Stimulated activated CD4-positive, alpha-beta T cell treated with anti-CD3 and anti-CD28 coated beads, Interleukin-12 subunit alpha, Interleukin-12 subunit beta, amount 100 ng/mL, for 48 hours (primary cell): ENCODE results near the gene RABL3.
"Not testable (repeated sequence)": the region's sequence is repeated elsewhere in the genome, so short reads cannot be mapped to it uniquely, and the experiment has no call there.

ENCODE experiments used
- DNase-seq, 3 donors: peaks; one replicate each; pipeline ENCODE4 v3.0.0-alpha.2; 2020; ENCODE audit warnings: low read depth in 2 of 3, low spot score in 1 of 3

The RABL3 gene, protein sequence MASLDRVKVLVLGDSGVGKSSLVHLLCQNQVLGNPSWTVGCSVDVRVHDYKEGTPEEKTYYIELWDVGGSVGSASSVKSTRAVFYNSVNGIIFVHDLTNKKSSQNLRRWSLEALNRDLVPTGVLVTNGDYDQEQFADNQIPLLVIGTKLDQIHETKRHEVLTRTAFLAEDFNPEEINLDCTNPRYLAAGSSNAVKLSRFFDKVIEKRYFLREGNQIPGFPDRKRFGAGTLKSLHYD

DNA sequence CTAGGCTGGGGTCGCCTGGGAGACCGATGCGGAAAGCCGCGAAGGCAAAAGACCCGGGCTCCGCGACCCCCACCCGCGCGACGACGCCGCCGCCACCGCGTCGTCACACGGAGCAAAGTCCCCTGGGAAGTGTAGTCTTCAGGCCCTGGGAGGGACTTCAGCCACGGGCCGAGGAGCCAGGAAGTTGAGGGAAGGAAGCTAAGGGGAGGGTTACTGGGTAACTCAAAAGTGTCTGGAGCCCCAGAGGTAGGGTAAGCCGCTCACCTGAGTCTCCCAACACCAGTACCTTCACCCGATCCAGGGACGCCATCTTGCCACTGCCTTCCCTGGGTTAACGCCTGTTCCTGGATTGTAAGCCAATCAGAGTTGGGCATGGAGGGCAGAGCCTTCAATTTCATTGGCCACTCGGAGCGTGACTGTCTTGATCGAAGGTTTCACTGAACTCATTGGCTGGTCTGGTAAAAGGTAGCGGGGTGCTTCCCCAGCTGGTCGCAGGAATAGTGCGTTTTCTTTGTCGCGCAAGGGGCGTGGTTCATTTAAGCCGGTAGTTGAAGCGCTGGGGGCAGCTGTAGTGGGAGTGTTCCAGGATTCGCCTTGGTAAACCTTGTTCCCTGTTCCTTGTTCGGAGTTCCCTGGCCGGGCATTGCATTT lies at the start of gene RABL3, which contains the start of gene GTF2E1:
TSS of gene RABL3 (minus strand) at position 319 of the 651 bp plus-strand sequence. CDS start at position 310, 9 bp downstream.
TSS of gene GTF2E1 (plus strand) at position 547 of the 651 bp plus-strand sequence. CDS start 7,809 bp downstream, outside the sequence.
- peak; percentile 90 to 98 (median 94) for DNase-seq

DNA sequence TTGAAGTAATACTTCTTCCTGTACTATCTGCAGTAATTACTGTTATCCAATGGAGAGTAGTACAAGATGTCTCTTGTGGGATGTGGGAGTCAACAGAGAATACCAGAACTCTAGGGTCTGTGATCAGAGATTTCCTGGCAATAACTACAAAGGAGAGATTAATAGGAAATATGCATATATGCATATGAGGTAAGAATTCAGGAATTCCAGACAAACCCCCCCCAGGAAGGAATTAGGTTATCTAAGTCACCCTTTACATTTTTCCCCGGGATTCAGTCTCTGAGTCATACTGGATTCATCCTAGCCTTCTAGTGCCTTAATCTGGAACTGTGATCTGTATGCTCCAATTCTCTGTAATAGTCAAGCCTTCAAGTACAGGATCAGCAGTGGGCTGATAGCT lies 49.6 kb upstream of the RABL3 start:
- no peak for DNase-seq

GRCh38 chr3:120791010-120791409 lies 48.7 kb upstream of the RABL3 start:
- DNase-seq: no peak

- not testable (repeated sequence) for DNase-seq
Observed at GRCh38 chr3:120785832-120786231, 43.5 kb upstream of the RABL3 start.

DNA sequence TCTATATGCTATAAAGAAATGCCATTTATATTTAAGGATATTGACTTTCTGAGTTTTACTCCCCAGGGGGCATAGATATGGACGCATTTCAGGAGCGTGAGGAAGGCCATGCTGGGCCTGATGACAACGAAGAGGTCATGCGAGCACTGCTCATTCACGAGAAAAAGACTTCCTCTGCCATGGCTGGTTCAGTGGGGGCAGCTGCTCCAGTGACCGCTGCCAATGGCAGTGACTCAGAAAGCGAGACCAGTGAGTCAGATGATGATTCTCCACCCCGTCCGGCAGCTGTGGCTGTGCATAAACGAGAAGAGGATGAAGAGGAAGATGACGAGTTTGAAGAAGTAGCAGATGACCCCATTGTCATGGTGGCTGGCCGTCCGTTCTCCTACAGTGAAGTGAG lies 38.7 kb upstream of the RABL3 start:
- DNase-seq: no peak

- no peak for DNase-seq
Observed at GRCh38 chr3:120778776-120779175, 36.5 kb upstream of the RABL3 start.

DNA sequence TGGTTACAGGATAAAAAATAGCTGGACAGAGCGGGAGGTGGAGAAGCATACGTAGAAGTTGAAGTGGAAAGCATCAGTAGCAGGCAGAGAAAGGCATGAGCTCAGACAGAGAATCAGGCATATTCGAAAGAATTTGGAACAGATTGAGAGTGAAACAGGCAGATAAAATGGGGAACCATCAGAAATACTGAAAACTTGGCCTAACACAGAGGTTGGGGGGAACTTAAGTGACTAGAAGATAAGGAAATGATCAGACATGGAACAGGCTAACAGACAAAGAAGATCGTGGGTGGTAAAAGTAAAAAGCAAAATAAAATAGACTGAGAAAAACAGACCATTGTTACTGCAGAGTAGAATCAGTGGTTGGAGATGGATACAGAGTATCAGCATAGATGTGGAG lies 33.1 kb upstream of the RABL3 start:
- no peak for DNase-seq

DNA sequence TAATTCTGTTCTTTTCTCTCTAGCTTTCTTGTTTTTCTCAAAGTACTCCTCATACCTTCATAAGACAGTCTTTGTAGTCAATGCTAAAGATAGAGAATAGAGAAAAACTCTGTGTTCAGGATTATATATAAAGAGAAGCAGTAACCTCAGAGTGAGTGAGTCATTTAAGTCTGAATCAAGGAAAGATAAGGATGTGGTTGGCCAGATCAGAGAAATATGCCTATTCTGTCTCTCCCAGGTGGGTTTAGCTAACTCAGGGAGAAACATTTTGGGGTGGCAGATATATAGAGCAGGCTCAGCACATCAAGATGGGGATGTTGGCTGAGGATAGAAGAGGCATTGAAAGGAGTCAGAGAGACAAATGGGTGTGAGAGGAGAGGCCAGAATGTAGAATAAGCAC lies 31.6 kb upstream of the RABL3 start:
- no peak for DNase-seq

GRCh38 chr3:120772081-120772480 lies 29.8 kb upstream of the RABL3 start:
- no peak for DNase-seq

- no peak for DNase-seq
Observed at GRCh38 chr3:120770891-120771290, 28.6 kb upstream of the RABL3 start.

GRCh38 chr3:120769436-120769835 lies 27.1 kb upstream of the RABL3 start:
- no peak for DNase-seq

GRCh38 chr3:120767106-120767505 lies 24.8 kb upstream of the RABL3 start:
- DNase-seq: no peak

- no peak for DNase-seq
Observed at GRCh38 chr3:120766576-120766975, 24.3 kb upstream of the RABL3 start.

DNA sequence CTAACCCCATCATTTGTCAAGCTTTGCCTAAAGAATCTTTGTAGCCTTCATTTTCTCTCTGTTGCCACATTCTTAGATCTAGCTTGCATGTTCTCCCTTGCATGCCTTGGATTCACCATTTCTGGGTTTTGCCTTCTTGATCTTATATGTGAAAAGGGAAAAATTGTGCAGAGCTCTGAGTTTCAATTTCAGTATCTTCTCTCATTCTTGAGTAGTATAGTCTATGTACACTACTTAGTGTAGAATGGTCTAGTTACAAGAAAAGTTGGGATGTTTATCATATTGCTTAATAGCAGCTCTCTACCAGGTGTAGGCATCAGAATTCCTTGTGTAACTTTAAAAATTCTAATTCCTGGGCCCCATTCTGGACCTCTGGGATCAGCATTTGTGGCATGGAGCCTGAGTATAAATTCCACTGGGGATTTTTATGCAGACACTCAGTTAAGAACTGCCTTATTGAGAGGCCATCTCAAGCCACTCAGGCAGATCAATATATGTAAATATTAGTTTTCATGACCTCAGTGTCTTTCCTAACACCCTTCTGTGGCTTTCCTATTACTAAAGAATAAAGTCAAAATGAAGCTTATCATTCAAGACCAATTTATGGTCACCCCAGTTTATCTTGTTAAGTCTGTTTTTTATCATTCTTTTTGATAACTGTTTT lies 23.6 kb upstream of the RABL3 start:
- DNase-seq: no peak

DNA sequence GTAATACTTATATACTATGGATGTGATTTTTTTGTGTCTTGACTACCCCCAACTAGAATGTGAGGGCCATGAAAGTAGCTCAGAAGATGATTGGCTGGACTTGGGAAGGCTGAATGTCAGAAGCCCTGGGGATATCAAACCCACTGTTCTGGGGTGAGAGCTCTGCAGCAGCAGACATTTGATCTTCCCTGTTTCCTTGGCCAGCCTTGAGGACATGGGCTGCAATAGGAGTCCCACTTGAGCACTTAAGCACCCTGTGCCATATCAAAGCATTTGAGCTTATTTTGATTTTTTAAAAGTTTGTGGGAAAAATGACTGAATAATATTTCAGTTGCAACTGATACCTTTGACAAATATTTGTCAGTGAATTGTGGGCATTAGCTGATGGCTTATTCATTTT lies 21.9 kb upstream of the RABL3 start:
- no peak for DNase-seq

DNA sequence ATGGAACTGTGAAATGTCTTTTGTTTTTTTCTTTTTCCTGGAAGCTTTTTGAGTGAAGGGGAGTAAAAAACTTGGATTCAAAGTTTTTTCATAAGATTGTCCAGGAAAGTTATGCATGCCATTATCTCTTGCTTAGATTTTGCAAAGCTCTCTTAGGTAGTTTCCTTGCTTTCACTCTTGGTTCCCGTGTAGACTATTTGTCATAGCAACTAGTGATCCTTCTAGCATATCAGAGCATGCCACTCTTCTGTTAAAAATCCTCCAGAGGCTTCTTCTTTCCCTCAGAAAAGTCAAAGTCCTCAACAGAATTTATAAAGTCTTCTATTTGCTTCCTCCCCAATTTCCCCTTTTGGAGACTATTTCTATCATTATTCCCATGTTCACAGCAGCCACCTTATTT lies 21.3 kb upstream of the RABL3 start:
- DNase-seq: no peak

GRCh38 chr3:120762615-120763014 lies 20.3 kb upstream of the RABL3 start:
- no peak for DNase-seq

- not testable (repeated sequence) for DNase-seq
Observed at GRCh38 chr3:120758551-120758950, 16.2 kb upstream of the RABL3 start.

DNA sequence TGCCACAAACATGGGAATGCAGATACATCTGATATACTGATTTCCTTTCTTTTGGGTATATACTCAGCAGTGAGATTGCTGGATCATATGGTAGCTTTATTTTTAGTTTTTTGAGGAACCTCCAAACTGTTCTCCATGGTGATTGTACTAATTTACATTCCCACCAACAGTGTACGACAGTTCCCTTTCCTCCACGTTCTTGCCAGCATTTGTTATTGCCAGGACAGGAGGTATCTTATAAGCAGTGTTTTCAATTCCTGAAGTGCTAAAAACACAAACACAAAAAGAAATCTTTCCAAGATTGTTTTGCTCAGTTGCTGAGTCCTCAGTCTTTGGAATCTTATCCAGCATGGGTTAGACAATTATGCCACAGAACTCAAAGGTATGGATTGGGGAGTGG lies 13.7 kb upstream of the RABL3 start:
- DNase-seq: no peak

- no peak for DNase-seq
Observed at GRCh38 chr3:120753810-120754209, 11.5 kb upstream of the RABL3 start.

DNA sequence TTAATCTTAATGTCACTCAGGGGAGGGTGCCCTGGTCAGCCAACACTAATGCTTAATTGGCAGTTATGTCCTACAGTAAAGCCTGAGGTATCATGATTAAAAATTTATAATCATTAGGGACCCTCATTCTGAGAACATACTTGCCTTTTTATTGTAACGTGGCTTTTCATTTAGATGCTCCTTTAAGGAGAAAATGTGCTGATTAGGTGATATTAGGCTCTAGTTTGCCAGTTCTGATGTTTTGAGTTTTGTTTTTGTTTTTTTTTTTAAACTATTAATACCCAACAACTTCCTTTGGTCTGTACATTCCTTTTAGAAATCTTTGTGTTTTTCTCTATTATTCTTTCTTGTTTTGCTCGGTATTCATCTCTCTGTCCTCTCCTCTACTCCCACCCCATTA lies 10.5 kb upstream of the RABL3 start:
- no peak for DNase-seq

DNA sequence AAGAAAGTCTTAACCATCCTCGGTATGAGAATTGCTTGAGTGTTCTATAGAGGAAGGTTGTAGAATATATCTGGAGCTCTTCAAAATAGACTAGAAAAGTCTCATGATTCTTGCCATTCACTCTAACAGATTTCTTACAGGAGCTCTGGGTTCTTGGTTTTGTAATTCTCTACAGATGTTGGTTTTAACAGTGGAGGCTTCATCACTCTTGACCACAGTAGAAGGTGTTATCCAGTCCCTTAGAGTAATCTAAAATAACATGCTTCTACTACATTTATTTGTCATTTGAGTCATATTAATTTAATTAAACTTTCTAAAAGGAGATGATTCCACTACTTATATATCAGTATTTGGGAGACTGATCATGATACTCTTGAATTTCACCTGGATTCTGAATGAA lies 9.9 kb upstream of the RABL3 start:
- DNase-seq: no peak
